ENCODE data around the gene ITPR3. TPM values are rescaled to one million over a fixed set of nuclear protein-coding genes. Genes with fewer than 3 reads are reported as not detected.

ITPR3 gene
- total and polyA plus RNA-seq, 2 of the 13 experiments (the other 11 are each of a cell fraction or from before 2014, with no cell fraction given), result 3.8 to 21.4 TPM

- TF ChIP-seq ZNF281 (CRISPR knock-in tag; IDR thresholded peaks at IDR 0.05; ENCODE audit: borderline replicate concordance) (peak; percentile 53; the same call in 1 of the 2 replicates), FUBP1 (CRISPR knock-in tag; IDR thresholded peaks at IDR 0.05; ENCODE audit: borderline replicate concordance) (peak; percentile 26), ZFP36L2 (CRISPR knock-in tag; IDR thresholded peaks at IDR 0.05) (no peak), ZNF292 (CRISPR knock-in tag; IDR thresholded peaks at IDR 0.05; ENCODE audit: borderline replicate concordance, low read depth) (peak; percentile 77; the same call in 1 of the 2 replicates), ZNF430 (CRISPR knock-in tag; IDR thresholded peaks at IDR 0.05) (peak; percentile 87), SIX1 (CRISPR knock-in tag; IDR thresholded peaks at IDR 0.05; ENCODE audit: borderline replicate concordance) (no peak), ZNF747 (CRISPR knock-in tag; IDR thresholded peaks at IDR 0.05; ENCODE audit: borderline replicate concordance) (0 out of 2 replicates have a peak, but pooled peaks have one; percentile 23), ZFP36L1 (CRISPR knock-in tag; IDR thresholded peaks at IDR 0.05) (0 out of 2 replicates have a peak, but pooled peaks have one; percentile 0), ZFX (CRISPR knock-in tag; IDR thresholded peaks at IDR 0.05; ENCODE audit: low read depth) (peak; percentile 95), EP300 (IDR thresholded peaks at IDR 0.05; ENCODE audit: low read depth in 2 of 2, low read length in 2 of 2) (peak in 1 of 2 experiments; percentile 35; a peak in 1 of 4 replicates), EP300 (CRISPR knock-in tag; IDR thresholded peaks at IDR 0.05; ENCODE audit: borderline replicate concordance) (peak; percentile 34; the same call in 1 of the 2 replicates), BCL3 (CRISPR knock-in tag; IDR thresholded peaks at IDR 0.05) (peak; percentile 50; the same call in 1 of the 2 replicates), SRF (IDR thresholded peaks at IDR 0.05; ENCODE audit: low read depth, low read length) (no peak), TAF15 (IDR thresholded peaks at IDR 0.05; ENCODE audit: low read depth, low read length, poor library complexity, severe bottlenecking) (no peak), HIC2 (CRISPR knock-in tag; IDR thresholded peaks at IDR 0.05; ENCODE audit: low read depth) (peak; percentile 76; the same call in 1 of the 2 replicates), ZC3H13 (CRISPR knock-in tag; IDR thresholded peaks at IDR 0.05) (no peak), ZNF644 (CRISPR knock-in tag; IDR thresholded peaks at IDR 0.05; ENCODE audit: low read depth) (peak; percentile 39; the same call in 1 of the 2 replicates), HNF4A (CRISPR knock-in tag; IDR thresholded peaks at IDR 0.05) (peak; percentile 38; the same call in 1 of the 2 replicates), IKZF5 (CRISPR knock-in tag; IDR thresholded peaks at IDR 0.05) (no peak)
Observed at GRCh38 chr6:33590531-33591198, 30.5 kb upstream of the ITPR3 start (continued).

Data from HepG2 (cell line).